Ishikawa (cell line): Measurements from ENCODE around the gene GPR101.

Source experiments
- CREB1 ChIP-seq: IDR thresholded peaks from 2 replicates; pipeline ENCODE4 v1.6.1; 2012; ENCODE audit warnings: low read depth
- EGR1 ChIP-seq: IDR thresholded peaks from 2 replicates; pipeline ENCODE4 v1.6.1; 2012
- EP300 ChIP-seq: IDR thresholded peaks from 2 replicates; pipeline ENCODE4 v1.6.1; 2012; ENCODE audit warnings: borderline replicate concordance
- MAX ChIP-seq: IDR thresholded peaks from 2 replicates; pipeline ENCODE4 v1.6.1; 2012
- NFIC ChIP-seq: IDR thresholded peaks from 2 replicates; pipeline ENCODE4 v1.6.1; 2012
- RAD21 ChIP-seq: IDR thresholded peaks from 2 replicates; pipeline ENCODE4 v1.6.1; 2012; ENCODE audit warnings: low read depth
- REST ChIP-seq: IDR thresholded peaks from 2 replicates; pipeline ENCODE4 v1.6.1; 2012; ENCODE audit warnings: low read depth, mild to moderate bottlenecking
- TAF1 ChIP-seq: IDR thresholded peaks from 2 replicates; pipeline ENCODE4 v1.6.1; 2012; ENCODE audit warnings: low read depth, mild to moderate bottlenecking
- TCF12 ChIP-seq: IDR thresholded peaks from 2 replicates; pipeline ENCODE4 v1.6.1; 2012; ENCODE audit warnings: low read depth
- TEAD4 ChIP-seq: IDR thresholded peaks from 2 replicates; pipeline ENCODE4 v1.6.1; 2012
- YY1 ChIP-seq: IDR thresholded peaks from 2 replicates; pipeline ENCODE4 v1.6.1; 2012; ENCODE audit warnings: low read depth
- ZBTB7A ChIP-seq: IDR thresholded peaks from 2 replicates; pipeline ENCODE4 v1.6.1; 2012; ENCODE audit warnings: low read depth

- no peak for TF ChIP-seq EP300
- no peak for TF ChIP-seq ZBTB7A
- no peak for TF ChIP-seq MAX
- no peak for TF ChIP-seq TAF1
- no peak for TF ChIP-seq EGR1
- TF ChIP-seq RAD21: no peak
- no peak for TF ChIP-seq YY1
- TF ChIP-seq REST: no peak
- no peak for TF ChIP-seq CREB1
- no peak for TF ChIP-seq TCF12
- no peak for TF ChIP-seq TEAD4
- no peak for TF ChIP-seq NFIC
These were observed 7.5 kb upstream of the GPR101 start for GRCh38 chrX:137041329-137041728.
